Transverse colon (tissue), 3 donors: ENCODE measurements around the gene AP5S1.

Experiments used
- POLR2A ChIP-seq: fragments of 450-650 bp; IDR thresholded peaks from one replicate; pipeline ENCODE4 v1.6.1; 2016; ENCODE audit warnings: antibody characterized with exemption, mild to moderate bottlenecking, moderate library complexity
- TF ChIP-seq, protein P1 (sequence below), 5 experiments: fragments of 200-600 bp in 3 of 5; fragments of 450-650 bp in 2 of 5; sonication (generic) in 3 of 5; IDR thresholded peaks; 1 replicate in 2 of 5; 2 replicates in 3 of 5; pipeline ENCODE4 v1.5.1; 2016 to 2017; ENCODE audit warnings: antibody characterized with exemption in 5 of 5, inconsistent platforms in 3 of 5, mild to moderate bottlenecking in 2 of 5, moderate library complexity in 1 of 5

DNA sequence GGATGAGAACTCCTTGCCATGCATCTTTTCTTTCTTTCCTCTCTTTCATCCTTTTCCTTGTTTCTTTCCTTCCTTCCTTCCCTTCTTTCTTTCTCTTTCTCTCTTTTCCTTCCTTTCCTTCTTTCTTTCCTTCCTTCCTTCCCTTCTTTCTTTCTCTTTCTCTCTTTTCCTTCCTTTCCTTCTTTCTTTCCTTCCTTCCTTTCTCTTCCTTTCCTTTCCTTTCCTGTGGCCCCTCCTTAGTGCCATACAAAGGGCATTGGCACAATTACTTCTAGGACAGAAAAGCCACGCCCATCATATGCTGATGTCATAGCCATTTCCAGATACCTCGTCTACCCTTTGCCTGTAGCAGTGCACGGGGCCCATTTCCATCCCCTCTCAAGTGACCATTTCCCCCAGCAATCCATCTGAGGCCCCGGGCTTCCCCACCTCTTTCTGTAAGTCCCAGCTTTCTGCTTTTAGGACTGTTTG is 31.6 kb upstream of the AP5S1 start:
- TF ChIP-seq, protein P1, sequence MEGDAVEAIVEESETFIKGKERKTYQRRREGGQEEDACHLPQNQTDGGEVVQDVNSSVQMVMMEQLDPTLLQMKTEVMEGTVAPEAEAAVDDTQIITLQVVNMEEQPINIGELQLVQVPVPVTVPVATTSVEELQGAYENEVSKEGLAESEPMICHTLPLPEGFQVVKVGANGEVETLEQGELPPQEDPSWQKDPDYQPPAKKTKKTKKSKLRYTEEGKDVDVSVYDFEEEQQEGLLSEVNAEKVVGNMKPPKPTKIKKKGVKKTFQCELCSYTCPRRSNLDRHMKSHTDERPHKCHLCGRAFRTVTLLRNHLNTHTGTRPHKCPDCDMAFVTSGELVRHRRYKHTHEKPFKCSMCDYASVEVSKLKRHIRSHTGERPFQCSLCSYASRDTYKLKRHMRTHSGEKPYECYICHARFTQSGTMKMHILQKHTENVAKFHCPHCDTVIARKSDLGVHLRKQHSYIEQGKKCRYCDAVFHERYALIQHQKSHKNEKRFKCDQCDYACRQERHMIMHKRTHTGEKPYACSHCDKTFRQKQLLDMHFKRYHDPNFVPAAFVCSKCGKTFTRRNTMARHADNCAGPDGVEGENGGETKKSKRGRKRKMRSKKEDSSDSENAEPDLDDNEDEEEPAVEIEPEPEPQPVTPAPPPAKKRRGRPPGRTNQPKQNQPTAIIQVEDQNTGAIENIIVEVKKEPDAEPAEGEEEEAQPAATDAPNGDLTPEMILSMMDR (IDR thresholded peaks at IDR 0.05): no peak
- no peak for TF ChIP-seq POLR2A
